Limb (tissue), 2 donors: ENCODE results near the gene NRL.

Experiments used
- DNase-seq, 2 donors: peaks; one replicate each; pipeline ENCODE4 v3.0.0-alpha.2; 2016; ENCODE audit errors: extremely low spot score in 2 of 2

NRL gene

DNA sequence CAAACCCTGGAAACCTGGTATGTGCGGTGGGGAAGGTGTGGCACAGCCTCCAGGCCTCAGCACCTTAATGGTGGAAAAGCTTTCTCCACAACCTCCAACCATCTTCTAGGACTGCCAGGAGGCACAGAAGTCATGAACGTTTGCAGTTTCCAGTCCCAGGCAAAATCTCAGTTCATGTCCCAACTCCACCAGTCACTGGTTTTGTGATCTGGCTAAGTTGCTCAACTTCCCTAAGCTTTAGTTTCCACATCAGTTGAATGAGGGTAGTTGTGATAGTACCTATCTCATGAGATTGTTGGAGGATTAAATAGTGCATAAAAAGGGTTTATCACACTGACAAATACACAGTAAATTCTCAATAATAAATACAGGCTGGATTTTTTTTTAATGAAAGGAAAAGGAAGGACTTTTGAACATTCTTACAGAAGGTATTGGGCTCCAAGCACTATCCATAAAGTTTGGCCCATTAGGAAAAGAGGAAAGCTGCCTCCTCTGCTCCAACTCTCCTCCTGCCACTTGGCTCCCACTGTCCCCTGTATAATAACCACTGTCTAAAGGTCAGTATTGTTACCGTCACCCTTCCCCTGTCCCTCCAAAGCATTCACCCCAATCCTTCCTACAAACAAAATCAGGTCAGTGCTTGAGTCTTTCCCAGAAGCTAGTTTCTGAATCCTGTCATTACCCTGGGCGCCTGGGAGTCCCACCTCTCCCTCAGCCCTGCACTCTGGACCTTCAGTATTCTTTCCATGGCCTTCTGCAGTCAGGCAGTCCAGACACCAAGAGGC, 14.4 kb downstream of the NRL start:
- DNase-seq: no peak

DNA sequence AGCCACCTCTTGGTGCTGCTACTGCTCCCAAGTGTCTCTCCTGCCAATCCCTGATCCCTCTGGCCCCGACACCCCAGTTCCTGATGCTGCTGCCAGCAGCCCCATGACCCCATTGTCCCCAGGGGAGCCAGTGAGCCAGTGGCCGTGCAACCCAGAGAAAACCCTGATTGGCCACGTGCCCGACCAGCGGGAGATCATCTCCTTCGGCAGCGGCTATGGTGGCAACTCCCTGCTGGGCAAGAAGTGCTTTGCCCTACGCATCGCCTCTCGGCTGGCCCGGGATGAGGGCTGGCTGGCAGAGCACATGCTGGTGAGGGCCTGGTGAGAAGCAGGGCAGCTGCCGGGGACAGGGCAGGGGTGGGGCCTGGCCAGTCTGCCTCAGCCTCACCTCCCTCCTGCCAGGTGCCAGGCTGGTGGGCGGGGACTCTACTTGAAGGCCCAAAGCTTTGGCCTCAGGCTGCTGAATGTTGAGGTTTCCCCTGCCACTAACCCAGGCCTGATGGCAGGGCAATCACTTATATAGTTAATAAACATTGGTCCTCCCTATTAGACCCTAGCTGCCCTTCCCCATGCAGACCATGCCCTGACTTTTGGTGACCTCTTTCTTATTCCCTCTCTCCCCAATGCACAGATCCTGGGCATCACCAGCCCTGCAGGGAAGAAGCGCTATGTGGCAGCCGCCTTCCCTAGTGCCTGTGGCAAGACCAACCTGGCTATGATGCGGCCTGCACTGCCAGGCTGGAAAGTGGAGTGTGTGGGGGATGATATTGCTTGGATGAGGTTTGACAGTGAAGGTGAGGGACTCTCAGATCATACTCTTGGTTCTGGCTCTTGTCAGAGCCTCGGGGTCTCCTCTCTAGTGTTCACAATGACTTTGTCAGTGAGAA, 15.6 kb downstream of the NRL start:
- DNase-seq: no peak

DNA sequence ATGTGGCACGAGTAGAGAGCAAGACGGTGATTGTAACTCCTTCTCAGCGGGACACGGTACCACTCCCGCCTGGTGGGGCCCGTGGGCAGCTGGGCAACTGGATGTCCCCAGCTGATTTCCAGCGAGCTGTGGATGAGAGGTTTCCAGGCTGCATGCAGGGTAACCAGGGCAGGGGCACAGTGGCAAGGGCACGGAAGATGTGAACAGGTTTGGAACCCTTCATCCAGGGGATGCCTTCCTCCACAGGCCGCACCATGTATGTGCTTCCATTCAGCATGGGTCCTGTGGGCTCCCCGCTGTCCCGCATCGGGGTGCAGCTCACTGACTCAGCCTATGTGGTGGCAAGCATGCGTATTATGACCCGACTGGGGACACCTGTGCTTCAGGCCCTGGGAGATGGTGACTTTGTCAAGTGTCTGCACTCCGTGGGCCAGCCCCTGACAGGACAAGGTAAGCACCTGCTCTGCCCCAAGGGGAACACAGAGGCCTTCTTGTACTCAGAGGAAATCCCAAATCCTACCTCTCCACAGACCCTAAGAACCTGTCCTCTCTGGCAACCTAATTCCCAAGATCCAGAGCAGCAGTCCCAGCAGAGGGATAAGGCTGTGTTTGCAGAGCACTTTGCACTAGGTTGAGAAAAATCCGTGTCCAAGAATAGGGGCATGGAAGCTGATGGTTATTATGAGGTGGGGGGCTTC, 16.4 kb downstream of the NRL start:
- no peak for DNase-seq

DNA sequence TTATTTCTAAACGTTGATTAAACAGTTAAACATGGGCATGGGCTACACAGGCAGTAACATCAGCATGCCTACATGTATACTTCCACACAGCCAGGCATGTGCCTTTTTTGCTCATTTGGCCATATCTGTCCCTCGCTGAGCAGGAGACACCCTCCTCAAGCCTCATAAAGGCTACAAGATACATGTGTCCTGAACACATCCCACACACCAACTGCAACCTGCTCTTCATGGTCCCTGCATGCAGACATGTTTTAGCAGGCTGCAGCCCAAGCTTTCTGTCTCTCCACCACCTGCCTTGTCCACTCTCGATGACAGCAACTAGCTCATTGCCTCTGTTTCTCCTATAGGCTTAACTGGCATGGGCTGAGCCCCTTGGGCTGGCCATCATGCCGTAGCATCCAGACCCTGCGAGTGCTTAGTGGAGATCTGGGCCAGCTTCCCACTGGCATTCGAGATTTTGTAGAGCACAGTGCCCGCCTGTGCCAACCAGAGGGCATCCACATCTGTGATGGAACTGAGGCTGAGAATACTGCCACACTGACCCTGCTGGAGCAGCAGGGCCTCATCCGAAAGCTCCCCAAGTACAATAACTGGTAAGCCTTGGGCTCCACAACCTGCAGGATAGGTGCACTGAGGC, 18.1 kb downstream of the NRL start:
- no peak for DNase-seq

DNA sequence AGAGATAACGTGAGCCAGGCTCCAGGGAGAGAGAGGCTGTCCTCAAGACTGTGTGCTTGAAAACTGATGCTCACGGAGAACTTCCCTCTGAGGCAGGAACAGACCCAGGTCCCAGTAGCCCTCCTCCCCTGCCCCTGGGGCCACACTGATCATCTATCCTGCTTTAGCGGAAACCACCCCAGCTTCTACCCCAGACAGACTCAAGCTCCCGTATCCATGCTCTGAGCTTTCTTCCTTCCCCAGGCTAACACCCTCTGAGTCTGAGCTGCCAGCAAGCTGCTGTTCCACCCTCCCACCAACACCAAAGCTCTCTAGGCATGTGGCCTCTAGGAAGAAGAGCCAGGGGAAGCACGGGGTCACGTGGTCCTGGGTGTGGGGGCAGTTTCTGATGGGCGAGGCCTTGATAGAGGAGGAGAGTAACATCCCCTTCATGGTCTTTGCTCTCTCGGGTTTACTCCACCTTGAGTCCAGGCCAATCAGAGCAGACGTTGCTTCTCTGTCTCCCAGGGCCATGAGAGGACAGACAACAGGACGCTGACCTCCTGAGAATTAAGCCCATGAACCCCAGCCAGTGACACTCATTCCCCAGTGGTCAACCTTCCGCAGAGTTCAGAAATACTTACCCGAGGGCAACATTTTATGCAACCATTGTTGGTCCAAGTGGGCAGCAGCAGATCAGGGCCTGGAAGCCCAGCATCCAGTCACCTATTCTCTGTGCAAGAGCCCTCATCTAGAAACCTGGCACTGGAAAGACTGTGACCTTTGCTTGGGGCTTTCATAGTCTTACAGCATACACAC, 19.3 kb downstream of the NRL start:
- no peak for DNase-seq

DNA sequence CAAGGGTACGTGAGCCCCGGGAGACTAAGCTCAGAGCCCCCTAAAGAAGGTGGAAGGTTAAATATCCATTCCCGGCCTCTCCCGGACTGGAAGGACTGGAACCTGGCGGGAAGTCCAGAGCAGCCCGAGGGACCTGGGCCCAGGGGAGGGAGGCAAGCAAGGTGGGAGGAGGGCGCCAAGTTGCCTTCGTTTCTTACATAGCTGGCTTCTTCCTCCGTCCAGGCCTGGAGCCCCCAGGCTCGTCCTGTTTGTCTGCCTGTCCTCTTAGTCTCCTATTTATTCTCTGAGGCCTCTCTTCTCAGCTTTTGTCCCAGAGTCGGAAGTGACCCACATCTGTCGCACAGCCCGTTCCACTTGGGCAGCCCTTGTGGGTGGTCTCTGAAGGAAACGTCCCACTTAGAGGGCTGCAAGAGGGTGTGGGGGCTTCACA, 19.9 kb downstream of the NRL start:
- no peak for DNase-seq

DNA sequence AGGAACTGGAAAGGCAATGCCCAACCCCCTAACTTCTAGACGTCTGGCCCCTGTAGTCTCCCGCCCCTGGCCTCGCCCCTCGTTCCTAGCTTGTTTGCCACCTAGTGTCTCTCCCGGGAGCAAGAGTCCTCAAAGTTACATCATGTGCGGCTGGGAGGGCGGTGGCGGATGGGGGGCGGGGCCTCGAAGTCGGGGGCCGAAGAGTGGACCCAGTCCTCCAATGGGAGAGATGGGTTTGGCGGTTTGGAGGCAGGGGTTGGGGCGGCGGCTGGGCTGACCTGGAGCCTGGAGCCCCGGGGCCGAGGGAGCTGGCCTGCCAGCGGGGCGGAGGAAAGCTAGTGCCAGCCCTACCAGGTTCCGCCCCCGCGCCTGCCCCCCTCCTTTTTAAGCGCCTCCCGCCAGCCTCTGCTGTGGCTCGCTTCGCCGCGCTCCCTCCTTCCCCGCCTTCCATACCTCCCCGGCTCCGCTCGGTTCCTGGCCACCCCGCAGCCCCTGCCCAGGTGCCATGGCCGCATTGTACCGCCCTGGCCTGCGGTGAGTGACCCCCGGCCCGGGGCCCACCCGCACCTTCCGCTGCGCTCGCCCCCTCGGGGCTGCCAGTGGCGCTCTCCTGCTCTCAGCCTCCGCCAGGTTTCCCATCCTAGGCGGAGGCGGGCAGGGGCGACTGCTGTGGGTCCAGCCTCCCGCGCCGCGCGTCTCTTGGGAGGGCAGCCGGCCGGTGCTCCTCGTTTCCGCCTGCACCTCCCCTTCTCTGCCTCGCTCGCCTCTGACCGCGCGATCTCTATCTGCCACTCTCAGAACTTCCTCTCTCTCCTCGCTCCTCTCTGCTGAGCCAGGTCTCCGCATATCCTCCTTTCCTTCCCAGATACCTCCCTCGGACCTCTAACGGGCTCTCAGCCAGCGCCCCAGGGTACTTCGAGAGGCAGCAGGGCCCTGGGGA, 20.6 kb downstream of the NRL start, which contains the start of gene PCK2:
PCK2 (plus strand) TSS at position 411 of the 940 bp plus-strand sequence; CDS start at position 506, 95 bp downstream.
- peak; percentile 50 to 83 for DNase-seq

DNA sequence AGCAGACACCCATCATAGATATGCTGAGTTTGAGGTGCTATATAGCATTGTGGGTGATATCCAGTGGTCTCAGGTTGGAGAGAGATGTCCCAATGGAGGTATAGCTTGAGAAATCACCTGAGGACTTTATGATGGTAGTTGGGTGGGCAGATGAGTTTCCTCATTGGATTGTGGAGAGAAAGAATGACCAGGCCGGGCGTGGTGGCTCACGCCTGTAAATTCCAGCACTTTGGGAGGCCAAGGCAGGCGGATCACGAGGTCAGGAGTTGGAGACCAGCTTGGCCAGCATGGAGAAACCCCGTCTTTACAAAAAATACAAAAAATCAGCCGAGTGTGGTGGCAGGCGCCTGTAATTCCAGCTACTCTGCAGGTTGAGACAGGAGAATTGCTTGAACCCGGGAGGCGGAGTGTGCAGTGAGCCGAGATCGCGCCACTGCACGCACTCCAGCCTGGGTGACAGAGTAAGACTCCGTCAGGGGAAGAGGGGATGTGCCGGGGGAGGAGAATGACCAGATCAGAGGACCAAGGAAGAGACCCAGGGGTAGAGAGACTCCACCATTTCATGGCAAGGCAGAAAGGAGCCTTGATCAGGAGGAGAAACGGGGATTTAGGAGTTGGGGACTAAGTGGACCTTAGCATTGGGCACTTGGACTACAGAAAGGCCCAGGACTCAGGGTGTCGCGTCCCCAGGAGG, 21.4 kb downstream of the NRL start:
- DNase-seq: peak in 1 of 2 donors; percentile 27

DNA sequence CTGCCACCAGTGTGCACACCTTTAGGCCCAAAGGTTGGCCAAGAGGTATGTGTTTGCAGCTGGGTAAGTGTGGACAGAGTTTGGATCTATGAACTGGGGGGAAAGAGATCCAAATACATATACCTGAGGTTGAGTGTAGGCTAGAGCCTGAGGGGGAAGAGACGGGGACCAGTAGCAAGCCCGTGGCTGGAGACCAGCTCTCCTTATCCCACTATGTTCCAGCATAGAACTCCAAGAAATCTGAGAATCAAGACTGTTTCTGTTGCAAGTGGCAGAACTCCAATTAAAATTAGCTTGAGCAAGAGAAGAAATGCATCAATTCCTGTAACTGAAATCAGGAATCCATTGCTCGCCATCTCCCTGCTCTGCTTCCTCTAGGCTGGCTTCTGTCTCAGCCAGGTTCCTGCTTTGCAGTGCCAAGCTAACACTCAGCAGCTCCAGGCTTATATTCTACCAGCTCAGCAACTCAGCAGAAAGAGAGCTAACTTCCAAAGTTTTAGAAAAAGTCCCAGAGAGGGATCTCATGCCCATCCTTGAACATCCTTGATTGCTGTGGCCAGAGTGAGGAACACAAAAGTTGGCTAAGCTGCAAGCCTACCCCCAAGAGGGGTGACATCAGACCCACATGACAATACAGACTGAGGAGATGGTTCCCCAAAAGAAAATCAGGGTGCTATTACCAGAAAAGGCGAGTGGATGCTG, 22.1 kb downstream of the NRL start:
- no peak for DNase-seq

DNA sequence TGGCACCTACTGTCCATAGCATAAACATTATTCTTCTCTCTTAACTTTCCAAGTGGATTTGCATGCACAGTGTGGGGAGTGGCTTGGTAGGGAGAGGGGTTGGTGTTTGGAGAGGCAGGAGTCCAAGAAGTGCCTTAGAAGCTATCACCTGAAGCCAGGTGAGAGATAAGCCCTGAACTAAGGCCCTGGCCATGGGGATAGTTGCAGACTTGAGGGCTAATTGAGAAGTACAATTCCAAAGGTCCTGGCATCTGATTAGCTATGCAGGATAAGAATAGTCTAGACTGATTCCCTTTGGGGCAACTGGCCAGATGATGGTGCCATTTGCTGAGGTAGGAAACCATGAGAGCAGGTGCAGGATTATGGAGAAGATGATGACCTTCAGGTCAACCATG, 22.6 kb downstream of the NRL start:
- no peak for DNase-seq

DNA sequence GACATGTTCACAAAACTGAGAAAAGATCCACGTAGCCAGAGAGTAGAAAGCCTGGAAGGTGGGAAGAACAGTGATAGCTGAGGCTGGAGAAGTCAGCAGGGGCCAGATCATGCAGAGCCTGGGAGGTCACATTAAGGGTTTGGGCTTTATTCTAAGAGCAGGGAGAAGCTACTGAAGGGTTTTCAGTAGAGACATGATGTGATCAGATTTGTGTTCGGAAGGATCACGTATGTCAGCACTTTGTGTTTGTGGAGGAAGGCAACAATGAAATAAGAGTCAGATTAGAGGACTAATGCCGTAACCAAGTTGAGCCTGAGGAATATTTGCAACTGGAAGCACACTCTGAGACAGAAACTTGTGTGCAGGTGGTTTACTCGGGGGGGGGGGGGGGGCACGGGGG, 24.9 kb downstream of the NRL start:
- DNase-seq: no peak

DNA sequence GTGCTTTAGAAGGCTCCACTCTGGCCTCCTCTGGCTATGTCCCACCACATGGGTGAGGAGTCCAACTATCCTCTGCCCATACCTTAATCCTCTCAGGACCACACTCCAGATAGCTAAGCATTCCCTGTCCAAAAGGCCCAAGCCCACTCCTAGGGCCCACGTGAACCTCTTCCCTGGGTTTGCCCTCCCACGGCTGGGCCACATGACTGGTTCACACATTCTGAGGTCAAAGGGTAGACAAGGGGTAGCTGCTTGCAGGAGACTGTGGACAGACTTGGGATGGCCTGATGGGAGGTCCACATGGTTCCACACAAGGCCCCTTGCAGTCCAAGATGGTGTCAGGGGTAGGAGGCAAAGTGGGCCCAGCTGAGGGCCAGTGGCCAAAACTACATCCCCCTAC, 26.7 kb downstream of the NRL start:
- DNase-seq: no peak

DNA sequence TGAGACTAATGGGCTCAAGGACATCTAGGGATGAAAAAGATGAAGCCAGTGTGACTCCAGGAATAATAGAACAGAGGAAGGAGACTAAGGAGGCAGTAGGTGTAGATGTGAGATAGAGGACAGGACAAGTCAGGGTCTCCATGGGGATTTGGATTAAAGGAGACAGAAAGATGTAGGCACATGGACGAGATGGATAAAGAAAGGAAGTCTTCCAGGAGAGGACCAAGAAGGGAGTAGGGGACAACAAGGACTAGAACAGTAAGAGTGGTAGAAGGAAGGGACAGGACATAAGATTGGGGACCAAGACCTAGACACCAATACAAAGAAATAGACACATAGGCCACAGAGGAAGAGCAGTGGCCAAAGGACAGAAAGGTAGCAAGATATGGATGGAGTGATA, 27.7 kb downstream of the NRL start:
- DNase-seq: no peak

DNA sequence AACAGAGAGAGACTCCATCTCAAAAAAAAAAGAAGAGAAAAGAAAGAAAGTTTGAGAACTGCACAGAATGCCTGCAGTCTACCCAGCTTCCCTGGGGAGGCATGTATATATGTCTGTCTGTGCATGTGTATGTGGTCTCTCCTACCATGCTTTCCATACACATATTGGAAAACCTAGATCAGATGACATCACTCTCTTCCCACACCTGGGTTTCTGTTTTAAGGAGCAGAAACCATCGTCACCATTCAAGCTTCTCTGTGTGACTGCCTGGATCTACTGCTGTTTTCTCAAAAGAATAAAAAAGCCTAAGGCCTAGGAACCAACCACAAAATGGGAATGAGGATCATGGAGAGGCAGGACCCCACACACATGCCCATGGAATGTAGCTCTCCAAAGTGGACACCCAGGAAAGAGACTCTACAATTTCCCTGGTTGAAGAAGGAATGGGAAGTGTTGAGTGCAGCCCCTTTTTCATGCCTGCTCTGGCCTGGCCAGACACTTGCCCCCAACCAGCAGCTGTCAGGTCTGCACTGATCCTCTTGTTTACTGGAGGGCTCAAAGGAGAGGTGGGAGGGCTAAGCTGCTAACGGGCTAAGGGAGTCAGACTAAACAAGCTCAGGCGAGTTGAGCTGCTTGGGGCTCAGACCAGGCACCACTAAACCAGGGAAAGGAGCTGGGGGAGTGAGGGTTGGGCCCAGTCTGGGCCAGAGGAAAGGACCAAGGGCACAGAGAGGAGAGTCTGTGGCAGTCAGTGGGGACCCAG, 28.4 kb downstream of the NRL start:
- no peak for DNase-seq

DNA sequence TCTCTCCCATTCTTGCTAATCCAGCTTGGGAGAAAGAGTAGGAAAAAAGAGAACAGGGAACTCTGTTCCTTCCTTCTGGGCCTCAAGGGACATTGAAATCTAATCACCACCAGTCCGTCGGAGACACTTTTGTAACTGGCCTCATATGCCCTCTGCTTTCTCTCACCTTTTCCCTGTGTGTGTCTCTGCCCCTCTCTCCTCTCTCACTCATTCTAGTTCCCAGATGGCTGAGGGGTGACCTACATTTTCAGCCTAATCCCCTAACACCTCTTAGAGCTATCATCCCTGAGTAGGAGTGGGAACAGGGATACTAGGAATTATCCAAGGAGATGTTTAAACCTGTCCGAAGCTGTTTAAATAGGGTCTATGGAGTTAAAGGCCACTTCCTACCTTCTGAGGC, 29.5 kb downstream of the NRL start:
- no peak for DNase-seq

DNA sequence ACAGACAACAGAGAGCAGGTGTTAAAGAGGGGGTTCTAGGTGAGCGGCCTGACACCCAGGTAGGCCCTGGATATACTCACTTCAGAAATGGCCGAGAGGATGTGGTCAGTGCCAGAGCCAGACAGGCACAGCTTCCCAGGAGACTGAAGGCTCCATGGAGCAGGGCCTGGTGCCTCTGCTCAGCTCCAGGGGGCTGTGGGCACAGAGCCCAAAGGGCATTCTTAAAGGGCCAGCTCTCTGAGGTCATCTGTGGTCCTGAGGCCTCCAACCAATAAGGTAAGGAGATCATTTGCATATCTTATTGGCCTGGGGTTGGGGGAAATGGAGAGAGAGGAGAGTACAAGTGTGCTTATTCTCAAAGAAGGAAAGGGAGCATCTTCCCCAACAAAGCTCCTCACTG, 30.3 kb downstream of the NRL start:
- no peak for DNase-seq

DNA sequence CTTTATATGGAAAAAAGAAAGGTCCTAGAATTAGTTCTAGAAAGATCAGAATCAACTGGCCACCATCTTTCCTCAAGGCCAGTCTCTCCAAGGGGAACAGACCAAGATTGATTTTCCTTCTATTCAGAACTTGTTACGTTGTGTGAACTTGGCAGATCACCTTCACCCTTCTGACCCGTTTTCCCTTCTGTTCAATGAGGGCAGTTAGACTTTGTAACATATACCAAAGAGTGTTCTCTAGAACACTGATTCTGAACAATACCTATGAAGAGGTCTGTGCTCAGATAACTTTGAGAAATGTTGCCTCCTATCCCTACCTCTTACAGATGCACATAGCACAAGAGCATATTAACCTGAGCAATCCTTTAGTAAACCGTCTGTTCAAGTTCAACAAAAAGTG, 31.3 kb downstream of the NRL start:
- DNase-seq: no peak
